Vagina (tissue), 2 donors: Measurements from ENCODE around the gene FGD4. TPM values are rescaled to one million over a fixed set of nuclear protein-coding genes. Genes with fewer than 3 reads are reported as not detected.

Experiments
- DNase-seq, 2 donors: peaks; one replicate each; pipeline ENCODE4 v3.0.0-alpha.2; 2017; ENCODE audit errors: extremely low spot score in 2 of 2
- H3K27ac ChIP-seq: fragments of 200-600 bp; sonication (generic); one replicate; pipeline ENCODE4 v1.5.1; 2019
- H3K27me3 ChIP-seq: fragments of 200-600 bp; sonication (generic); one replicate; pipeline ENCODE4 v1.5.1; 2019
- H3K36me3 ChIP-seq, 2 donors: fragments of 200-600 bp; sonication (generic); one replicate each; pipeline ENCODE4 v1.5.1; 2017 to 2019
- H3K4me1 ChIP-seq: fragments of 200-600 bp; sonication (generic); one replicate; pipeline ENCODE4 v1.5.1; 2019
- H3K4me3 ChIP-seq, 2 donors: fragments of 200-600 bp; sonication (generic); 1 replicate in 1 of 2; 2 replicates in 1 of 2; pipeline ENCODE4 v1.5.1; 2016 to 2019
- H3K9me3 ChIP-seq: fragments of 200-600 bp; sonication (generic); one replicate; pipeline ENCODE4 v1.5.1; 2019
- POLR2A ChIP-seq, 2 donors: fragments of 450-650 bp; IDR thresholded peaks; one replicate each; pipeline ENCODE4 v1.6.1; 2017; ENCODE audit warnings: antibody characterized with exemption in 2 of 2, mild to moderate bottlenecking in 2 of 2, moderate library complexity in 2 of 2
- POLR2AphosphoS5 ChIP-seq, 2 donors: sonication (generic); formaldehyde crosslinking; IDR thresholded peaks; one replicate each; pipeline ENCODE4 v1.9.0; 2017; ENCODE audit warnings: antibody characterized with exemption in 2 of 2, mild to moderate bottlenecking in 2 of 2, low read depth in 1 of 2; ENCODE audit not compliant: insufficient read depth in 1 of 2
- intact Hi-C: fragments of 100-400 bp; cut with DNase I; formaldehyde crosslinking; loops from one replicate; pipeline ENCODE4 v1.15.1; 2023
- total RNA-seq: library from RNA; depleted of rRNA; stranded (reverse); fragments of >200 nt; gene quantifications from one replicate; pipeline ENCODE4 v1.2.3, GENCODE V29; 2016
- TF ChIP-seq, protein P1 (sequence below), 3 experiments: fragments of 450-650 bp in 2 of 3; fragments of 200-600 bp in 1 of 3; sonication (generic) in 1 of 3; IDR thresholded peaks; one replicate each; pipeline ENCODE4 v1.5.1; 2017 to 2019; ENCODE audit warnings: antibody characterized with exemption in 3 of 3, mild to moderate bottlenecking in 2 of 3, moderate library complexity in 2 of 3

Gene FGD4
- total RNA-seq, 1 donor from 2014 or later: 38.3 TPM

DNA sequence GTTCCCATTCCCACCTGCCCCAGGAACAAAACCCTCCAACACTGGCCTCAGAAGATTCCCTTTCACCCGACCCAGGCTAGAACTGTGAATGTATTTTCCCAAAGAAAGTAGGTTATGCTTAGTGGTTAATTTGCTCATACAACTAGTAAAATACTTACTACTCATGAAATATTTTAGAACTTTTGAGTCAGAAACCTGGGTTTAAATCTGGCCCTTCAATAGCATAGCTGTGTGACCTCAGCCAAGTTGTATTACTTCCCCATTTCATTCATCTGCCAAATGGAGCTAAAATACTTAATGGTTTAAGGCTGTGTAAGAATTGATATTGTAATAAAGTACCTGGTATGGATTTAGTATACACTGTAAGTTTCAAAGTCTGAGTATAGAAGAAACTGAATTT, 210.6 kb downstream of the FGD4 start:
- Histone ChIP-seq H3K4me3 (no peak overlapping the region), H3K9me3 (no peaks in the 10 kb centered on the region), H3K4me1 (no peaks in the 10 kb centered on the region), H3K27me3 (no peaks in the 10 kb centered on the region), H3K36me3 (peaks cover 0 to 52% of the 10 kb centered on the region in 2 donors), H3K27ac (no peak overlapping the region)
- TF ChIP-seq, protein P1, sequence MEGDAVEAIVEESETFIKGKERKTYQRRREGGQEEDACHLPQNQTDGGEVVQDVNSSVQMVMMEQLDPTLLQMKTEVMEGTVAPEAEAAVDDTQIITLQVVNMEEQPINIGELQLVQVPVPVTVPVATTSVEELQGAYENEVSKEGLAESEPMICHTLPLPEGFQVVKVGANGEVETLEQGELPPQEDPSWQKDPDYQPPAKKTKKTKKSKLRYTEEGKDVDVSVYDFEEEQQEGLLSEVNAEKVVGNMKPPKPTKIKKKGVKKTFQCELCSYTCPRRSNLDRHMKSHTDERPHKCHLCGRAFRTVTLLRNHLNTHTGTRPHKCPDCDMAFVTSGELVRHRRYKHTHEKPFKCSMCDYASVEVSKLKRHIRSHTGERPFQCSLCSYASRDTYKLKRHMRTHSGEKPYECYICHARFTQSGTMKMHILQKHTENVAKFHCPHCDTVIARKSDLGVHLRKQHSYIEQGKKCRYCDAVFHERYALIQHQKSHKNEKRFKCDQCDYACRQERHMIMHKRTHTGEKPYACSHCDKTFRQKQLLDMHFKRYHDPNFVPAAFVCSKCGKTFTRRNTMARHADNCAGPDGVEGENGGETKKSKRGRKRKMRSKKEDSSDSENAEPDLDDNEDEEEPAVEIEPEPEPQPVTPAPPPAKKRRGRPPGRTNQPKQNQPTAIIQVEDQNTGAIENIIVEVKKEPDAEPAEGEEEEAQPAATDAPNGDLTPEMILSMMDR (IDR thresholded peaks at IDR 0.05): no peak
- TF ChIP-seq POLR2A (IDR thresholded peaks at IDR 0.05): no peak
- no peak for TF ChIP-seq POLR2AphosphoS5 (IDR thresholded peaks at IDR 0.05; ENCODE audit: insufficient read depth in 1 of 2, low read depth in 1 of 2)
- no peak for DNase-seq
- intact Hi-C loops: no loop called here

DNA sequence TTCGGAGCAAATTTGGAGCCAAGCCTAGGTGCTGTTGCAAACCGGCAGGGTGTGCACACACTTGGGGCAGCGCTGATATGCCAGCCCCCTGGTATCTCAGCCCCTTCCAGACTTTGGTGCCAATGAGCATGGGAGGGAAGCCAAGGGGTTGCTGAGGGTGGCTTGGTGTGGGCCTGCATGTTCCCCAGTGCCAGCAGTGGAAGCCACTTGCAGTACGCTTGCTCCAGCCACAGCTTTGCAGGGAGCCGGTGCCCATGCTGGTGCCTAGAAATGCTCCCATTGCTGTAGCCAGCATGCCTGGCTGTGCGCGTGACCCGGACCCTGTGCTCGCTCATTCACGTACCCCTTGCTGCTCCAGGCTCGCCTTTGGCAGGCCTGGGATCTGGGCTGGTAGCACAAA, 212.6 kb downstream of the FGD4 start:
- no peak for TF ChIP-seq POLR2AphosphoS5 (IDR thresholded peaks at IDR 0.05; ENCODE audit: insufficient read depth in 1 of 2, low read depth in 1 of 2)
- TF ChIP-seq, protein P1 (IDR thresholded peaks at IDR 0.05): no peak
- TF ChIP-seq POLR2A (IDR thresholded peaks at IDR 0.05): no peak
- no peaks in the 10 kb centered on the region for H3K27me3 ChIP-seq
- no peaks in the 10 kb centered on the region for H3K4me1 ChIP-seq
- H3K27ac ChIP-seq: no peak overlapping the region
- no peak overlapping the region for H3K4me3 ChIP-seq
- H3K9me3 ChIP-seq: no peaks in the 10 kb centered on the region
- H3K36me3 ChIP-seq: peaks cover 0 to 52% of the 10 kb centered on the region in 2 donors
- no peak for DNase-seq
- intact Hi-C loops: no loop called here

DNA sequence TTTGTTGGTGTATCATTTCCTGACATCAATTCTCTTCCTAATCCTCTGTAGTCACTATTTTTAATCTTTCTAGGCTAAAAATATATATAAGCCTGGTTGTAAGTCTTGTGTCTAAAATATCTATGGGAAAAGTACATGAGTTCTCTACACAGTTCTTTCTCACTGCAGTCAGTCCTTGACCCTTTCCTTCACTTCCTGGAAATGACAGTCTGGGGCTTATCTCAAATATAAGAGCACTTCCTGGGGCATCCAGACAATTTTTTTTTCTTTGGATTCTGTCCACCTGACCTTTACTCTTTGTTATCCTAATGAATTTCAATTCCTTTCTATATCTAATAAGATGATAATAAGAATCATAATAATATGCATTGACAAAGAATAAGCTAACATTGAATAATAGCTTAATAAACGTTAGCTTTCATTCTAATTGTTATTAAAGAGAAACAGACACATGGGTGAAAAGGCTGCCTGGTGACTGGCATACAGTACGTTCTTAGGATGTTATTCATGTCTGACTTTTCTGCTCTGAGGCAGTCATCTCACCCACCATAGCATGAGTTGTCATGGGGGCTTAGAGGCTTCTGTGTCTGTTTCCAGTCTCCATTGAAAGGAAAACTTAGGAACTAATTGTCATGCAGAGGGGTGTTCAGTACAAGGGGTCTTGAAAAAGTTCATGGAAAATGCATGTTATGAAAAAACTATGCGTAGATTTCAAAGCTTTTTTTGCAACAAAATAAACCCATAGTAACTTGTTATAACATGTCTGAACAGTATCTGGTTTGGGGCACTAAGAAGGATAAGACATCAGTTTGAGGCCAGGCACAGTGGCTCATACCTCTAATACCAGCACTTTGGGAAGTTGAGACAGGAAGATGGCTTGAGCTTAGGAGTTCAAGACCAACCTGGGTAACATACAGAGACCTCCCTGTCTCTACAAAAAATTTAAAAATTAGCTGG, 213.6 kb downstream of the FGD4 start:
- intact Hi-C loops: no loop called here
- TF ChIP-seq, protein P1 (IDR thresholded peaks at IDR 0.05): no peak
- TF ChIP-seq POLR2AphosphoS5 (IDR thresholded peaks at IDR 0.05; ENCODE audit: insufficient read depth in 1 of 2, low read depth in 1 of 2) (no peak), POLR2A (IDR thresholded peaks at IDR 0.05) (no peak)
- H3K27ac ChIP-seq: no peak overlapping the region
- no peaks in the 10 kb centered on the region for H3K9me3 ChIP-seq
- no peaks in the 10 kb centered on the region for H3K27me3 ChIP-seq
- no peaks in the 10 kb centered on the region for H3K4me1 ChIP-seq
- no peak overlapping the region for H3K4me3 ChIP-seq
- peaks cover 0 to 48% of the 10 kb centered on the region in 2 donors for H3K36me3 ChIP-seq
- no peak for DNase-seq

DNA sequence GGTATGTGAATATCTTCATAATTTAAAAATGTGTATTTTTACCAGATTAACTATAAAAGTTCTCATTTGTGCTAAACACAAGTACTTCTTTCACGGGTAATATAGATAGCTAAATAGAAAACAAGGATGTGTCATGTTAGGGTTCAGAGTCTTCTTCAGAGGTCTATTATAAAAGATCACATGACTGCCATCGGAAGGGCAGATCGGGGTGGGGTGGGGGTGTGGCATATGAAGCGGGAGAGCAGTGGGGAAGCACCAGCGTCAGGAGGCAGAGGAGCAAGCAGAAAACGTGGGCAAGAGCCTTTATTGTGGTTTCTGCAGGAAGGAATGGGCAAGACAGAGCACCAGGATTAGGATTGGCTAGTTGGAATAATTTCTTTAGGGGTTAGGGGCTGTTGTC, 216.1 kb downstream of the FGD4 start:
- TF ChIP-seq, protein P1 (IDR thresholded peaks at IDR 0.05): no peak
- TF ChIP-seq POLR2A (IDR thresholded peaks at IDR 0.05): no peak
- no peak for TF ChIP-seq POLR2AphosphoS5 (IDR thresholded peaks at IDR 0.05; ENCODE audit: insufficient read depth in 1 of 2, low read depth in 1 of 2)
- Histone ChIP-seq H3K9me3 (no peaks in the 10 kb centered on the region), H3K4me3 (no peak overlapping the region), H3K36me3 (peaks cover 0 to 28% of the 10 kb centered on the region in 2 donors), H3K27ac (no peak overlapping the region), H3K27me3 (no peaks in the 10 kb centered on the region), H3K4me1 (no peaks in the 10 kb centered on the region)
- intact Hi-C loops: no loop called here
- DNase-seq: no peak

DNA sequence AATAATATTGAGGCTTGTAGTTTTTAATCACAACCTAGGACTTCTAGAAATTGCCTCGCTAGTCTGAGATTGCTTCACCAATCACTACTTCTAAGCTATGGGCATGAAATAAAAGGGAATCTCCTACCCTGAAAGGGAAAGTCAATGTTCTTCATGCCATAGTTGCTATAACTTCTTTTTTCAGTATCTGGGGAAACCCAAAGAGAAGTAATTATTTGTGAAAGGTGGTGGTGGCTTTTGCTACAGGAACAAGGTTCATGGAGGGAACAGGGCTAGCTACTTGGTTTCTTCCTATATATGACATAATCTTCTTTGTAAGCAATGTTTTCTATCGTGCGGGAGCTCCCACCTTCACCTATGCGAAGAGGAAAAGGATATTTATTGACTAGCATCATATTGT, 218.2 kb downstream of the FGD4 start:
- no peak overlapping the region for H3K27ac ChIP-seq
- no peaks in the 10 kb centered on the region for H3K4me1 ChIP-seq
- no peak for TF ChIP-seq POLR2AphosphoS5 (IDR thresholded peaks at IDR 0.05; ENCODE audit: insufficient read depth in 1 of 2, low read depth in 1 of 2)
- no peak for DNase-seq
- intact Hi-C loops: no loop called here
- no peak overlapping the region for H3K4me3 ChIP-seq
- H3K36me3 ChIP-seq: peaks cover 0 to 24% of the 10 kb centered on the region in 2 donors
- no peaks in the 10 kb centered on the region for H3K27me3 ChIP-seq
- no peaks in the 10 kb centered on the region for H3K9me3 ChIP-seq
